Progenitor cell of endocrine pancreas (in vitro differentiated cells): Measurements from ENCODE around the gene CBR1. TPM values are rescaled to one million over a fixed set of nuclear protein-coding genes. Genes with fewer than 3 reads are reported as not detected.

Experiments
- DNase-seq: peaks from one replicate; pipeline ENCODE4 v3.0.0; 2021; ENCODE audit warnings: low spot score; ENCODE audit not compliant: unreplicated experiment
- H3K27ac Mint-ChIP-seq: 2 replicates; pipeline ENCODE4 v1.8.0; 2021; ENCODE audit warnings: mild to moderate bottlenecking, moderate library complexity, mixed read lengths
- H3K27me3 Mint-ChIP-seq: 2 replicates; pipeline ENCODE4 v1.8.0; 2021; ENCODE audit warnings: mixed read lengths
- H3K36me3 Mint-ChIP-seq: 2 replicates; pipeline ENCODE4 v1.8.0; 2022; ENCODE audit warnings: mixed read lengths; ENCODE audit not compliant: insufficient read depth
- H3K4me1 Mint-ChIP-seq: 2 replicates; pipeline ENCODE4 v1.8.0; 2021; ENCODE audit warnings: low read depth, mixed read lengths
- H3K4me3 Mint-ChIP-seq: 2 replicates; pipeline ENCODE4 v1.8.0; 2021; ENCODE audit warnings: low read depth, mild to moderate bottlenecking, moderate library complexity, mixed read lengths
- H3K9me3 Mint-ChIP-seq: 2 replicates; pipeline ENCODE4 v1.8.0; 2021; ENCODE audit warnings: low read depth, mixed read lengths
- total RNA-seq: library from RNA; stranded (reverse); gene quantifications from 2 replicates; pipeline ENCODE4 v1.2.1, GENCODE V29; 2021
- TF ChIP-seq, protein P1 (sequence below): fragments of 200-600 bp; sonication (generic); IDR thresholded peaks from one replicate; pipeline ENCODE4 v1.5.0; 2021; ENCODE audit warnings: antibody characterized with exemption, mild to moderate bottlenecking; ENCODE audit not compliant: unreplicated experiment

CBR1 gene
- total RNA-seq, 1 donor from 2014 or later: 13.2 TPM

DNA sequence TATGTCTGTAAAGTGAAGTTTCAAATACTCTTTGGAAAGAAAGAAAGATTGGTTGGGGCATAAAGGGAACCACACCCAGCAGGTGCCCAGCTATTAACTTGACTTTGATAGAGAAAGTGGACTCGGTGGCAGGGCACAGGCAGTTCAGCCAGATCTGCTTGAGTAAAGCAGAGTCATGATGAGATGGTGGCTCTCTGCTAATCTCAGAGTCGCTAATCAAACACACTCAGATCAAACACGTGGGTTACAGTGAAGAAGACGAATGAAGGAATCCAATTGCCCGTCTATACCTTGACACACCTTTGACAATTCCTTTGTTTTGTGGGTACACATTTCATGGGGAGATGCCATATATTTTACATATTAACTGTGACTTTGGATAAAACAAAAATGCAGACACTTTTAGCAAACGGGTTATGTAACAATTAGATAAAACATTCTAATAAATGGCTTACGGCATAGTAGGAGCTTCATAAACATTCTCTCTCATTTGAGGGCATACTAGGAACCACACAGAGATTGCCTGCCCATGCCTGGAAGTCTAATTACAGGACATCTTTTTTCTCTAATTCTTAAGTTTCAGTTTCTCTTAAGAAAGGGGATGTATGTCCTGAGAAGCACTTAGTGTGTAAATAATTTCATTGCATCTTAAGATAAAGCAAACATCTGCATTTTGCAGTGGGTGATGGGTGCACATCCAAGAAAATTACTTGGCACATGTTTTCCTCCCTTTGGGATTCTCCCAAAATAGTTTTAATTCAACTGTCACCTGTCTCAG, 7.2 kb downstream of the CBR1 start:
- Mint-ChIP-seq H3K4me3 (no peak overlapping the region), H3K36me3 (no peaks in the 10 kb centered on the region), H3K9me3 (no peaks in the 10 kb centered on the region), H3K4me1 (peaks cover 12% of the 10 kb centered on the region), H3K27me3 (no peaks in the 10 kb centered on the region), H3K27ac (no peak overlapping the region)
- DNase-seq: no peak
- TF ChIP-seq, protein P1, sequence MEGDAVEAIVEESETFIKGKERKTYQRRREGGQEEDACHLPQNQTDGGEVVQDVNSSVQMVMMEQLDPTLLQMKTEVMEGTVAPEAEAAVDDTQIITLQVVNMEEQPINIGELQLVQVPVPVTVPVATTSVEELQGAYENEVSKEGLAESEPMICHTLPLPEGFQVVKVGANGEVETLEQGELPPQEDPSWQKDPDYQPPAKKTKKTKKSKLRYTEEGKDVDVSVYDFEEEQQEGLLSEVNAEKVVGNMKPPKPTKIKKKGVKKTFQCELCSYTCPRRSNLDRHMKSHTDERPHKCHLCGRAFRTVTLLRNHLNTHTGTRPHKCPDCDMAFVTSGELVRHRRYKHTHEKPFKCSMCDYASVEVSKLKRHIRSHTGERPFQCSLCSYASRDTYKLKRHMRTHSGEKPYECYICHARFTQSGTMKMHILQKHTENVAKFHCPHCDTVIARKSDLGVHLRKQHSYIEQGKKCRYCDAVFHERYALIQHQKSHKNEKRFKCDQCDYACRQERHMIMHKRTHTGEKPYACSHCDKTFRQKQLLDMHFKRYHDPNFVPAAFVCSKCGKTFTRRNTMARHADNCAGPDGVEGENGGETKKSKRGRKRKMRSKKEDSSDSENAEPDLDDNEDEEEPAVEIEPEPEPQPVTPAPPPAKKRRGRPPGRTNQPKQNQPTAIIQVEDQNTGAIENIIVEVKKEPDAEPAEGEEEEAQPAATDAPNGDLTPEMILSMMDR: no peak

DNA sequence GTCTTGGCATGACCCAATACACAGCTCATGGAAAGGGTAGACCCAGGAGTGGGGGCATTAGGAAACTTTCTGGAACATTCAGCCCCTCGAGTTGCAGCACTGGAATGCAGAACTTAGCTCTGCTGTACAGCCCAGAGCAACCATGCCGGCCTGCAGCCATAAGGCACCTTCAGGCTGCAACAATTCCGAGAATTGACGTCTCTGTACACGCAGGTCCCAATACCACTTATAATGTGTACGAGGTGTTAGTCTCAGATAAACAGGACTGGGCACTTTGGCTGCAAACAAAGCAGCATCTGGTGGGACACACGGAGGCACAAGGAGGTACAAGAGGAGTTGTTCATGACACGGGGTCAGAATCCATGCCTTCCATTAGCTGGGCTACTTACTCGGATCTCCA, 7.9 kb downstream of the CBR1 start:
- H3K36me3 Mint-ChIP-seq: no peaks in the 10 kb centered on the region
- H3K4me1 Mint-ChIP-seq: peaks cover 12% of the 10 kb centered on the region
- TF ChIP-seq, protein P1: no peak
- no peak overlapping the region for H3K27ac Mint-ChIP-seq
- DNase-seq: no peak
- no peaks in the 10 kb centered on the region for H3K9me3 Mint-ChIP-seq
- H3K4me3 Mint-ChIP-seq: no peak overlapping the region
- no peaks in the 10 kb centered on the region for H3K27me3 Mint-ChIP-seq

DNA sequence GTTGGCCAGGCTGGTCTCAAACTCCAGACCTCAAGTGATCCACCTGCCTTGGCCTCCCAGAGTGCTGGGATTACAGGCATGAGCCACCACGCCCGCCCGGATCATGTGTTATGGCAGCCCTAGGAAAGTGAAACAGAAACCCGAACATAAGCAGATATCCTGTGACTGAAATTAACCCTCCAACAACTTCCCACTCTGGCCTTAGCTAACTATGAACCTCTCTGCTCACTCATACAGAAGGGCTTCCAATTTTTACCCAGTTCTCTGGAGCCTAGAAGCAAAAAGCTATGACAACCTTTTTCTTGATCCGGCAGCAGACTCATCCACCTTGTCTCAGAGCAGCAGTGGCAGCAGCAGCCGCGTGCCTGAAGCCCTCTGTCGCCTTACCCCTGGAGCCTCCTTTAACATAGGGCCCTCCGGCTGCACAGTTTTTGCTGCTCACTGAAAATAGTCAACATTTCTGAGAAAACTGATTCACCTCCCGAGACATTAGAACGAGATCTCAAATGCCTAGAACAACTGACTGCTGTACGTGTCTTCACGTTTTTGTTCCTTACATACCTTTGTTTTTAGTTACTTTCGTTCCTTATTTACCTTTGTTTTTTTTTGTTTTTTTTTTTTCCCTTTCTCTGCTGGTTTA, 9.3 kb downstream of the CBR1 start:
- Mint-ChIP-seq H3K27me3 (no peaks in the 10 kb centered on the region), H3K4me3 (no peak overlapping the region), H3K27ac (no peak overlapping the region), H3K4me1 (peaks cover 6% of the 10 kb centered on the region), H3K36me3 (no peaks in the 10 kb centered on the region), H3K9me3 (no peaks in the 10 kb centered on the region)
- DNase-seq: no peak
- TF ChIP-seq, protein P1: no peak

DNA sequence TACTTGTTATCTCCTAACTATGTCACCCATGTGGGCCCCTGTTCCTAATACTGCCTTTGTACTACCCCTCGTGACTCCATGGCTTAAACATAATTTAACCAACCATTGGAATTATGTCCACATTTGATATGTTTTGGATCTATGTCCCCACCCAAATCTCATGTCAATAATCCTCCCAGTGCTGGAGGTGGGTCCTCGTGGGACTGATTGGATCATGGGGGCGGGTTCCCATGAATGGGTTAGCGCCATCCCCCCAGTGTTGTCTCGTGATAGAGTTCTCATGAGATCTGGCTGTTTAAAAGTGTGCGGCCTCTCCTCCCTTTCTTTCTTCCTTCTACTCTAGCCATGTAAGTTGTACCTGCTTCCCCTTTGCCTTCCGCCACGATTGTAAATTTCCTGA, 9.8 kb downstream of the CBR1 start:
- H3K9me3 Mint-ChIP-seq: no peaks in the 10 kb centered on the region

DNA sequence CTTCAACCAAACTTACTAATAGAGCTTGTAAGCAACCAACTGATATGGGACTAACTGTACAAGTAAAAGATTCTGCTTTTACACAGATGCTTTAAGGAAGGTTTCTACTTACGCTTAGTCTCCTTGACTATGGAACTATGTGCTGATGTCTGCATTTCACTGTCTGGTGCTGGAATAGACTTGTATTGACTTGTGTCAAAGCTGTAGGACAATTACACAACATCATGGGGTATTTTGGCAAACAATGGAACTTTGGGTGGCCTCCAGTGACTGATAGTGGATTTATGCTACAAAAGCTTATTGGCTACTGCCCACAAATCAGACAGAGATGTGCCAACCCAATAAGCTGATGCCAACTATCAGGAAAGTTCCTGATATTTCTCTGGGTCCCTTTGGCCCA, 10.6 kb downstream of the CBR1 start:
- no peaks in the 10 kb centered on the region for H3K27me3 Mint-ChIP-seq
- H3K4me1 Mint-ChIP-seq: peaks cover 6% of the 10 kb centered on the region
- H3K27ac Mint-ChIP-seq: no peak overlapping the region
- H3K4me3 Mint-ChIP-seq: no peak overlapping the region
- no peaks in the 10 kb centered on the region for H3K36me3 Mint-ChIP-seq
- H3K9me3 Mint-ChIP-seq: no peaks in the 10 kb centered on the region
- DNase-seq: no peak
- TF ChIP-seq, protein P1: no peak

More for the DNA sequence above, 9.8 kb downstream of the CBR1 start:
- Mint-ChIP-seq H3K27ac (no peak overlapping the region), H3K36me3 (no peaks in the 10 kb centered on the region), H3K4me1 (peaks cover 6% of the 10 kb centered on the region), H3K27me3 (no peaks in the 10 kb centered on the region), H3K4me3 (no peak overlapping the region)
- TF ChIP-seq, protein P1: no peak
- no peak for DNase-seq
